GM23338 (cell line): ENCODE measurements around the gene RYR1.
A peak's percentile ranks its signal among the peaks of the same experiment; 100 is the strongest.

Experiments
- CTCF ChIP-seq, 2 experiments: fragments of 200-600 bp in 1 of 2; sonication (generic) in 1 of 2; conservative IDR thresholded peaks; 2 replicates each; pipeline versions ENCODE4 v1.5.1 to v1.6.1; 2016 to 2017; ENCODE audit warnings: antibody characterized with exemption in 2 of 2, low read depth in 2 of 2, mild to moderate bottlenecking in 2 of 2, moderate library complexity in 1 of 2
- EZH2 ChIP-seq: fragments of 200-600 bp; sonication (generic); IDR thresholded peaks from one replicate; pipeline ENCODE4 v1.8.0; 2017; ENCODE audit warnings: antibody characterized with exemption, mild to moderate bottlenecking, low read depth; ENCODE audit not compliant: unreplicated experiment
- EZH2phosphoT487 ChIP-seq: fragments of 200-600 bp; sonication (generic); IDR thresholded peaks from one replicate; pipeline ENCODE4 v1.8.1; 2018; ENCODE audit warnings: antibody characterized with exemption; ENCODE audit not compliant: unreplicated experiment
- POLR2AphosphoS5 ChIP-seq: IDR thresholded peaks from 2 replicates; pipeline ENCODE4 v1.6.1; 2016; ENCODE audit warnings: antibody characterized with exemption, low read depth

GRCh38 chr19:38386300-38386970, 47.1 kb upstream of the RYR1 start:
- TF ChIP-seq CTCF (conservative IDR thresholded peaks at IDR 0.05; ENCODE audit: low read depth in 2 of 2) = no peak
- TF ChIP-seq EZH2phosphoT487 = no peak
- TF ChIP-seq POLR2AphosphoS5 = no peak
- TF ChIP-seq EZH2 = peak; percentile 22
